Measurements from ENCODE around the gene C17orf113.

C17orf113 gene

GRCh38 chr17:42042598-42043319 lies 7.6 kb downstream of the C17orf113 start:
- DNase-seq = no peak
- no peak overlapping the region for H3K27ac ChIP-seq
- TF ChIP-seq, protein P1, sequence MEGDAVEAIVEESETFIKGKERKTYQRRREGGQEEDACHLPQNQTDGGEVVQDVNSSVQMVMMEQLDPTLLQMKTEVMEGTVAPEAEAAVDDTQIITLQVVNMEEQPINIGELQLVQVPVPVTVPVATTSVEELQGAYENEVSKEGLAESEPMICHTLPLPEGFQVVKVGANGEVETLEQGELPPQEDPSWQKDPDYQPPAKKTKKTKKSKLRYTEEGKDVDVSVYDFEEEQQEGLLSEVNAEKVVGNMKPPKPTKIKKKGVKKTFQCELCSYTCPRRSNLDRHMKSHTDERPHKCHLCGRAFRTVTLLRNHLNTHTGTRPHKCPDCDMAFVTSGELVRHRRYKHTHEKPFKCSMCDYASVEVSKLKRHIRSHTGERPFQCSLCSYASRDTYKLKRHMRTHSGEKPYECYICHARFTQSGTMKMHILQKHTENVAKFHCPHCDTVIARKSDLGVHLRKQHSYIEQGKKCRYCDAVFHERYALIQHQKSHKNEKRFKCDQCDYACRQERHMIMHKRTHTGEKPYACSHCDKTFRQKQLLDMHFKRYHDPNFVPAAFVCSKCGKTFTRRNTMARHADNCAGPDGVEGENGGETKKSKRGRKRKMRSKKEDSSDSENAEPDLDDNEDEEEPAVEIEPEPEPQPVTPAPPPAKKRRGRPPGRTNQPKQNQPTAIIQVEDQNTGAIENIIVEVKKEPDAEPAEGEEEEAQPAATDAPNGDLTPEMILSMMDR (IDR thresholded peaks at IDR 0.05; ENCODE audit: low read depth, low read length, missing control alignments) = no peak
- H3K4me3 ChIP-seq (ENCODE audit: low read depth, low read length) = no peak overlapping the region
- no peaks in the 10 kb centered on the region for H3K36me3 ChIP-seq (replicated peaks)
- no peaks in the 10 kb centered on the region for H3K27me3 ChIP-seq (replicated peaks)
- in situ Hi-C loops (cut with HindIII; ENCODE audit: low pct_ligation_motif_present, low sequenced_read_pairs) = no loop called here

DNA sequence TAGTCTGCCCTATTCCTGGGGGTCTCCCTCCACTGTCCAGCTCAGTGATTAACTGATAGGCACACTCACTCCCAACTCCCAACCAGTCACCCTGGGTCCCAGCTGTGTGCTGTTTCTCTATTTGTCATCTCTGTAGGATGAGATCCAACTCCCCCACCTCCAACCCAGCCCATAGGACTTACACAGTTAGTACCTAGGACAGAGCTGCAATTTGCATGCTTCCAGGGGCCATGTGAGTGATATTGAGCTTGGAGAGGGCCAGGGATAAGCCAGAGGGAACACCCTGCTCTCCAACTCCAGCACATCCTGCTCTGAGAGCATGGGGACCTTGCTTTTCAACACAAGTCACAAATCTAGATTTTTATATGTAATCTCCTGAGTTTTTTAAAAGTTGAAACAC lies 8.8 kb downstream of the C17orf113 start:
- DNase-seq = no peak
- in situ Hi-C loops (cut with HindIII; ENCODE audit: low pct_ligation_motif_present, low sequenced_read_pairs) = no loop called here
- no peak overlapping the region for H3K4me3 ChIP-seq (ENCODE audit: low read depth, low read length)
- TF ChIP-seq, protein P1 (IDR thresholded peaks at IDR 0.05; ENCODE audit: low read depth, low read length, missing control alignments) = no peak
- no peaks in the 10 kb centered on the region for H3K27me3 ChIP-seq (replicated peaks)
- H3K36me3 ChIP-seq (replicated peaks) = no peaks in the 10 kb centered on the region
- no peak overlapping the region for H3K27ac ChIP-seq

GRCh38 chr17:42040818-42041217 lies 9.6 kb downstream of the C17orf113 start:
- H3K4me3 ChIP-seq (ENCODE audit: low read depth, low read length) = no peak overlapping the region
- no peaks in the 10 kb centered on the region for H3K27me3 ChIP-seq (replicated peaks)

DNA sequence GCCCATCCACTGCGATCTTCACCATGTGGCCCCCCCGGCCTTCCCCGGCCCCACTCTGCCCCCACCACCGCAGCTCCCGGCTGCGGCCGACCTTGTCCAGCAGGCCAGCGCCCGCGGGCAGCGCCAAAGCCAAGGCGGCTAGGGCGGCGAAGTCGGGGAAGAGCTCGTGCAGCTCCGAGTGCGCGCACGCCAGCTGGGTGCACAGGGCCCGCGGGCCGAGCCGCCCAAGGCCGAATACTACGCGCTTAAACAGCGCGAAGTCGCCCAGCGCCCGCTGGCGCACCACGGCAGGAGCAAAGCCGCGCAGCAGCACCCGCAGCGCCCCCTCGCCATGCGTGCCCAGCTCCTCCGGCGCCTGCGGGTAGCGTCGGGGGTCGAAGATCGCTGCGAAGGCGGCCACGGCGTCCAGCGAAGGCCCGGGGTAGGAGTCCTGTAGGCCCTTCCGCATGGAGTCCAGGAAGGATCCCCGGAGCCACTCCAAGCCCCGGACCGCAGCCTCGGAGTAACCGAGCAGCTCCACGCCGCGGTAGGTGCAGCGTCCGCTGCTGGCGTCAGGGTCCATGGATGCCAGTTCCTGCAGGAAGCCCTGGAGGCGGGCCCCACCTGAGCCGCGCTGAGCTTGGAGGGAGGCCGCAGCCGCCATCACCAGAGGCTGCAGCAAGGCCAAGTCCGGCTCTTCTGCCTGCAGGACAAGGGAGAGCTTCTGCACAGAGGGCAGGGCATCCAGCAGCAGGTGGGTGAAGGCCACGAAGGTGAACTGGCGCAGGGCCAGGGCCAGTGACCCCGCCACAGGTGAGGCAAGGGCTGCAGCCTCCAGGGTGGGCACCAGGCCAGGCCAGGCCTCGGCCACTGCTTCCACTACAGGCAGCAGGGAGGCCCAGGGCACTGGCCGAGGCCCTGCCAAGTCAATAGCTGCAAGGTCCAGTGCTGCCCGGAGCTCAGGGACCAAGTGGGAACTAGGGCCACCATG lies 10.3 kb downstream of the C17orf113 start:
- Histone ChIP-seq H3K4me3 (ENCODE audit: low read depth, low read length) (no peak overlapping the region), H3K27ac (no peak overlapping the region), H3K36me3 (replicated peaks) (no peaks in the 10 kb centered on the region), H3K27me3 (replicated peaks) (no peaks in the 10 kb centered on the region)
- TF ChIP-seq, protein P1 (IDR thresholded peaks at IDR 0.05; ENCODE audit: low read depth, low read length, missing control alignments) = no peak
- DNase-seq = no peak
- in situ Hi-C loops (cut with HindIII; ENCODE audit: low pct_ligation_motif_present, low sequenced_read_pairs) = no loop called here

More at GRCh38 chr17:42040818-42041217, 9.6 kb downstream of the C17orf113 start:
- TF ChIP-seq, protein P1 (IDR thresholded peaks at IDR 0.05; ENCODE audit: low read depth, low read length, missing control alignments) = no peak
- no peak for DNase-seq
- in situ Hi-C loops (cut with HindIII; ENCODE audit: low pct_ligation_motif_present, low sequenced_read_pairs) = no loop called here
- Histone ChIP-seq H3K36me3 (replicated peaks) (no peaks in the 10 kb centered on the region), H3K27ac (no peak overlapping the region)

DNA sequence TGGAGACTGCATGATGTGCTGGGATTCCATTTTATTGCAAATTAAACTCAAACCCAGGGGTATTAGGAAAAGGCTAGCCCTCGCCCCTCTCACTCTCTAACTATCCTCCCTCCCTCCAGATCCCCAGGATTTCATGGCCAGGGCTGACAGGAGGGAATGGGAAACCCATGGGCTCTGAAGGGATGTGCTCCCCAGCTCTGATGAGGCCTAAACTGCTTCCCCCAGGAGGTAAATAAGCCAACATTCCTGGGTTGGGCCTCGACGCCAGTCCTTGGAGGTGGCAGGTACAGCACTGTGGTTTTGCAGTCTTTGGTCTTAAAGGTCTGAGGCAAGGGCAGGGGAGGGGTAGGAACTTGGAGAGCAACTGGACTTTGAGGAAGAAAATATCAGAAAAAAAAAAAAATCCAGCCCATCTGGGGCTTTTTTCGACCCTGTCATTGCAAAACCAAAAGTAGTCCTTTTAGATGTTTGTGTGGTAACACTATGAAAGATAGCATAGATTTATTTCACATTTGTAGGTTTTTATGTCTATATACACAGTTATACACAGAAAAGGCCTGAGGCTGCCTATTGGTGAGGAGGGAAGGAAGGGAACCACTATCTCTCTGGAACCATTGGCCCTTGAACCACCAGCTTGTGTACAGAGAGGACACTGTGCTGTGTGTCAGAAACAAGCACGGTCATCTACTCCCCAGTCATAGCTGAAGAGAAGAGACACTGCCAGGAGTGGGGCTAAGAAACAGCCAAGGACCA lies 12.0 kb downstream of the C17orf113 start:
- Histone ChIP-seq H3K27ac (no peak overlapping the region), H3K36me3 (replicated peaks) (no peaks in the 10 kb centered on the region), H3K27me3 (replicated peaks) (no peaks in the 10 kb centered on the region), H3K4me3 (ENCODE audit: low read depth, low read length) (no peak overlapping the region)
- in situ Hi-C loops (cut with HindIII; ENCODE audit: low pct_ligation_motif_present, low sequenced_read_pairs) = no loop called here
- DNase-seq = no peak
- TF ChIP-seq, protein P1 (IDR thresholded peaks at IDR 0.05; ENCODE audit: low read depth, low read length, missing control alignments) = no peak

Measured in brain microvascular endothelial cell (primary cell).